Tibial nerve (tissue), 4 donors: ENCODE results near the gene GALR3. TPM values are rescaled to one million over a fixed set of nuclear protein-coding genes. Genes with fewer than 3 reads are reported as not detected.

ENCODE experiments used
- DNase-seq, 2 donors: peaks; one replicate each; pipeline ENCODE4 v3.0.0-alpha.2; 2019; ENCODE audit warnings: low spot score in 2 of 2
- H3K27ac ChIP-seq, 4 donors: fragments of 200-600 bp; sonication (generic) in 3 of 4; one replicate each; pipeline ENCODE4 v1.5.1; 2017 to 2019; ENCODE audit warnings: mild to moderate bottlenecking in 1 of 4
- H3K27me3 ChIP-seq, 2 donors: fragments of 200-600 bp; sonication (generic) in 1 of 2; one replicate each; pipeline versions ENCODE4 v1.5.1 to v1.6.0; 2017 to 2019
- H3K36me3 ChIP-seq, 3 donors: fragments of 200-600 bp; sonication (generic); one replicate each; pipeline ENCODE4 v1.5.1; 2018 to 2019
- H3K4me1 ChIP-seq, 4 donors: fragments of 200-600 bp; sonication (generic) in 3 of 4; one replicate each; pipeline ENCODE4 v1.5.1; 2017 to 2019
- H3K4me3 ChIP-seq, 4 donors: fragments of 200-600 bp; sonication (generic) in 3 of 4; one replicate each; pipeline ENCODE4 v1.5.1; 2017 to 2019; ENCODE audit warnings: mild to moderate bottlenecking in 1 of 4, moderate library complexity in 1 of 4
- H3K9me3 ChIP-seq, 4 donors: fragments of 200-600 bp; sonication (generic) in 3 of 4; one replicate each; pipeline ENCODE4 v1.5.1; 2017 to 2019
- CTCF ChIP-seq, 5 experiments: fragments of 200-600 bp in 3 of 5; fragments of 450-650 bp in 2 of 5; sonication (generic) in 3 of 5; IDR thresholded peaks; one replicate each; pipeline ENCODE4 v1.5.1; 2016 to 2019; ENCODE audit warnings: antibody characterized with exemption in 5 of 5, mild to moderate bottlenecking in 3 of 5, moderate library complexity in 2 of 5
- EP300 ChIP-seq, 2 donors: sonication (generic); formaldehyde crosslinking; IDR thresholded peaks; one replicate each; pipeline ENCODE4 v1.6.1; 2017; ENCODE audit warnings: antibody characterized with exemption in 2 of 2, mild to moderate bottlenecking in 1 of 2
- POLR2A ChIP-seq, 2 donors: fragments of 450-650 bp; IDR thresholded peaks; one replicate each; pipeline ENCODE4 v1.6.1; 2017; ENCODE audit warnings: antibody characterized with exemption in 2 of 2, mild to moderate bottlenecking in 2 of 2, moderate library complexity in 2 of 2
- WGBS, 2 donors: methylation state at CpG; one replicate each; pipeline ENCODE4 v1.1.5; 2018; 5-methylcytosine and 5-hydroxymethylcytosine counted together
- total RNA-seq, 4 donors: library from RNA; depleted of rRNA; stranded (reverse); fragments of >200 nt; gene quantifications; one replicate each; pipeline ENCODE4 v1.1.0, GENCODE V29; 2016

GALR3 gene
- total RNA-seq, 4 donors from 2014 or later, result not detected

- H3K4me1 ChIP-seq, result peaks cover 0 to 57% (median 38%) of the 10 kb centered on the region in 4 donors
- H3K27me3 ChIP-seq, result no peaks in the 10 kb centered on the region
- no peak for TF ChIP-seq EP300 (IDR thresholded peaks at IDR 0.05)
- TF ChIP-seq CTCF (IDR thresholded peaks at IDR 0.05), result no peak
- no peak for TF ChIP-seq POLR2A (IDR thresholded peaks at IDR 0.05)
- no peak for DNase-seq
- peak overlapping the region in 3 of 4 donors; percentile 89 to 97 (median 90) for H3K27ac ChIP-seq
- H3K36me3 ChIP-seq, result no peaks in the 10 kb centered on the region
- H3K9me3 ChIP-seq, result no peaks in the 10 kb centered on the region
- peak overlapping the region in 2 of 4 donors; percentile 37 to 65 for H3K4me3 ChIP-seq
- 46 to 50% methylated on average over 29 to 32 of the region's 34 CpGs for WGBS, 2 donors
Observed at GRCh38 chr22:37803639-37804351, 19.4 kb upstream of the GALR3 start.

GRCh38 chr22:37804352-37804880, 18.8 kb upstream of the GALR3 start:
- H3K4me3 ChIP-seq, result peak overlapping the region; percentile 37 to 65 (median 48)
- peaks cover 0 to 64% (median 40%) of the 10 kb centered on the region in 4 donors for H3K4me1 ChIP-seq
- no peak for TF ChIP-seq EP300 (IDR thresholded peaks at IDR 0.05)
- TF ChIP-seq CTCF (IDR thresholded peaks at IDR 0.05), result no peak
- no peak for TF ChIP-seq POLR2A (IDR thresholded peaks at IDR 0.05)
- H3K9me3 ChIP-seq, result no peaks in the 10 kb centered on the region
- peak overlapping the region; percentile 54 to 97 (median 90) for H3K27ac ChIP-seq
- no peaks in the 10 kb centered on the region for H3K36me3 ChIP-seq
- no peaks in the 10 kb centered on the region for H3K27me3 ChIP-seq
- DNase-seq, result no peak
- 2 to 6% methylated on average over 21 to 23 of the region's 29 CpGs for WGBS, 2 donors

GRCh38 chr22:37804881-37805809, 18.0 kb upstream of the GALR3 start:
- Histone ChIP-seq H3K4me3 (peak overlapping the region; percentile 45 to 65 (median 52)), H3K4me1 (peaks cover 0 to 64% (median 40%) of the 10 kb centered on the region in 4 donors), H3K9me3 (no peaks in the 10 kb centered on the region), H3K27ac (peak overlapping the region; percentile 54 to 97 (median 90)), H3K36me3 (peaks cover 0 to 4% (median 0%) of the 10 kb centered on the region in 3 donors), H3K27me3 (no peaks in the 10 kb centered on the region)
- DNase-seq, result peak; percentile 82 to 90
- TF ChIP-seq POLR2A (IDR thresholded peaks at IDR 0.05), result peak in 1 of 2 donors; percentile 79
- peak in 1 of 5 experiments; percentile 22 for TF ChIP-seq CTCF (IDR thresholded peaks at IDR 0.05)
- TF ChIP-seq EP300 (IDR thresholded peaks at IDR 0.05), result peak in 1 of 2 donors; percentile 97
- WGBS, 2 donors, result 4 to 10% methylated on average over 11 to 43 of the region's 87 CpGs

GRCh38 chr22:37805810-37806277, 17.3 kb upstream of the GALR3 start:
- Histone ChIP-seq H3K27me3 (no peaks in the 10 kb centered on the region), H3K9me3 (no peaks in the 10 kb centered on the region), H3K4me1 (peaks cover 0 to 64% (median 40%) of the 10 kb centered on the region in 4 donors), H3K36me3 (peaks cover 0 to 4% (median 0%) of the 10 kb centered on the region in 3 donors), H3K27ac (peak overlapping the region in 3 of 4 donors; percentile 89 to 97 (median 90)), H3K4me3 (peak overlapping the region; percentile 45 to 65 (median 52))
- DNase-seq, result no peak
- no peak for TF ChIP-seq CTCF (IDR thresholded peaks at IDR 0.05)
- no peak for TF ChIP-seq POLR2A (IDR thresholded peaks at IDR 0.05)
- no peak for TF ChIP-seq EP300 (IDR thresholded peaks at IDR 0.05)
- WGBS, 2 donors, result 17 to 24% methylated on average over 10 of the region's 10 CpGs
